ENCODE measurements around the gene PHC2.

PHC2 gene

DNA sequence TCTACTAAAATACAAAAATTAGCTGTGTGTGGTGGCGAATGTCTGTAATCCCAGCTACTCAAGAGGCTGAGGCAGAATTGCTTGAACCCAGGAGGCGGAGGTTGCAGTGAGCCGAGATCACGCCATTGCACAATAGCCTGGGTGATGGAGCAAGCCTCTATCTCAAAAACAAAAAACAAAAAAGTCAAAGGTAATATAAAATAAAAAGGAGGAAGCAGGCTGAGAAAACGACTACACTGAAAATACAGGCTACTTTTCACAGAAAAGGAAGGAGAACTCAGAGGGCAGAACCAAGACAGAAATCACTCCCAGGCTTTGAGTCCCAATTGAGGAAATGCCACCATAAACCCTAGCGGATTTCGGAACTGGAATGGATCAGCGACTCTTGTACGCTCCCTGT lies 104.1 kb downstream of the PHC2 start:
- Mint-ChIP-seq H3K27me3 (no peaks in the 10 kb centered on the region), H3K9me3 (no peaks in the 10 kb centered on the region), H3K36me3 (ENCODE audit: low read depth) (peaks cover 60% of the 10 kb centered on the region), H3K4me3 (no peak overlapping the region), H3K27ac (no peak overlapping the region), H3K4me1 (ENCODE audit: low read depth) (no peaks in the 10 kb centered on the region)

GRCh38 chr1:33324677-33325575 lies 106.0 kb downstream of the PHC2 start:
- Mint-ChIP-seq H3K9me3 (no peaks in the 10 kb centered on the region), H3K36me3 (ENCODE audit: low read depth) (peaks cover 49% of the 10 kb centered on the region), H3K27ac (no peak overlapping the region), H3K27me3 (no peaks in the 10 kb centered on the region), H3K4me3 (no peak overlapping the region), H3K4me1 (ENCODE audit: low read depth) (no peaks in the 10 kb centered on the region)

GRCh38 chr1:33323663-33324477 lies 107.0 kb downstream of the PHC2 start:
- Mint-ChIP-seq H3K4me1 (ENCODE audit: low read depth) (no peaks in the 10 kb centered on the region), H3K27ac (no peak overlapping the region), H3K27me3 (no peaks in the 10 kb centered on the region), H3K36me3 (ENCODE audit: low read depth) (peaks cover 38% of the 10 kb centered on the region), H3K4me3 (no peak overlapping the region), H3K9me3 (no peaks in the 10 kb centered on the region)

DNA sequence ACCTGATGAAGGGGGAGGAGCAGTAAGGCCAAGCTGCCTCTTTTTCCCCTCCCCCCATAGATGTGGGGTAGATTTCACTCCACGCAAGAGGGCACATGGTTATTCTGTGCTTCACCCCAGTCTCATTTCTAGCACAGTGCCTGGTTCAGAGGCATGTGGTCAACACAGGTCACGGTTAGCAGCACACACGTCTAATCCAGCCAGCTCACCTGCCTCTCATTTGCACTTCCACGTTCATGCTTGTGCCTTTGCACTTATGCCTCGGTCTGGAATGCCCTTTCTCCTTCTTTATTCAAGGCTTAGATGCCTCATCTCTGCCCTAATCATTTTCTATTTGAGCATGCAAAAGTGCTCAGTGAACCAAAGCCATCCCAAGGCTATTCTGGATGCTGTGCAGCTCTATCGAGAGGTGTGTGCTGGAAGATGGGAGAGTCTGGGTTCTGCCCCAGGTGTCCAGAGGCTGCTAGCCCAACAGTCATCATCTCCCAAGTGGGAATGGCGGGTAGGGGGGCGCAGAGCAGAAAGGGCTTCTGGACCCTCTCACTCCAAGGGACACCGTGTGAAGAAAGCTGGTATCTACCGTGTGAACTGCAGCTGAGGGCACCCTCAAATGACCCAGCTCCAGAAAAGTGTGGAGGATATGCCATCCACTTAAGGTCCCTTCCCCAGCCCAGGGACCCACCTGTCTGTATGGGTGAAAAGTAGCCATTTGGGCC lies 107.9 kb downstream of the PHC2 start:
- Mint-ChIP-seq H3K36me3 (ENCODE audit: low read depth) (peaks cover 30% of the 10 kb centered on the region), H3K4me3 (no peak overlapping the region), H3K4me1 (ENCODE audit: low read depth) (no peaks in the 10 kb centered on the region), H3K9me3 (no peaks in the 10 kb centered on the region), H3K27me3 (no peaks in the 10 kb centered on the region), H3K27ac (no peak overlapping the region)

- no peaks in the 10 kb centered on the region for H3K27me3 Mint-ChIP-seq
- no peak overlapping the region for H3K4me3 Mint-ChIP-seq
- no peak overlapping the region for H3K27ac Mint-ChIP-seq
- H3K36me3 Mint-ChIP-seq (ENCODE audit: low read depth) = peaks cover 26% of the 10 kb centered on the region
- H3K4me1 Mint-ChIP-seq (ENCODE audit: low read depth) = no peaks in the 10 kb centered on the region
- no peaks in the 10 kb centered on the region for H3K9me3 Mint-ChIP-seq
These were observed 108.8 kb downstream of the PHC2 start for GRCh38 chr1:33322109-33322508.

DNA sequence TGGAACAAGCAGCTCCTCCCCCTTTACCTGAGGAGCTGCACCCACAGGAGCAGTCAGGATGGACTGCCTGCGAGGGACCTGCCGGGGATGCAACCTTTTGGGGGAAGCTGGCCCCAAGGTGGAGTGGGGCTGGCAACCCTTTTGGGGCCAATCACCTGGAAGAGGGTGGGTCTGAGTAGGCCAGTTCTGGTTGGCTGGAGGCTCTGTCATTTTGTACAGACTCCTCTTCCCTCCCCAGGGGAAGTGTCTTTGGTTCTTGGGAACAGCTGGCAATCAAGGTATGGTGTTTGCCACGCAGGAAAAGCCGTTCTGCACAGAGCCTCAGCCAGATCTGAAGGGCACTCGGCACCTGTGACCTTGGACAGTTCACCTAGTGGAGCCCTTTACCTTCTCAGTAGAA lies 109.7 kb downstream of the PHC2 start:
- Mint-ChIP-seq H3K36me3 (ENCODE audit: low read depth) (peaks cover 18% of the 10 kb centered on the region), H3K4me3 (no peak overlapping the region), H3K27ac (no peak overlapping the region), H3K9me3 (no peaks in the 10 kb centered on the region), H3K4me1 (ENCODE audit: low read depth) (no peaks in the 10 kb centered on the region), H3K27me3 (no peaks in the 10 kb centered on the region)

DNA sequence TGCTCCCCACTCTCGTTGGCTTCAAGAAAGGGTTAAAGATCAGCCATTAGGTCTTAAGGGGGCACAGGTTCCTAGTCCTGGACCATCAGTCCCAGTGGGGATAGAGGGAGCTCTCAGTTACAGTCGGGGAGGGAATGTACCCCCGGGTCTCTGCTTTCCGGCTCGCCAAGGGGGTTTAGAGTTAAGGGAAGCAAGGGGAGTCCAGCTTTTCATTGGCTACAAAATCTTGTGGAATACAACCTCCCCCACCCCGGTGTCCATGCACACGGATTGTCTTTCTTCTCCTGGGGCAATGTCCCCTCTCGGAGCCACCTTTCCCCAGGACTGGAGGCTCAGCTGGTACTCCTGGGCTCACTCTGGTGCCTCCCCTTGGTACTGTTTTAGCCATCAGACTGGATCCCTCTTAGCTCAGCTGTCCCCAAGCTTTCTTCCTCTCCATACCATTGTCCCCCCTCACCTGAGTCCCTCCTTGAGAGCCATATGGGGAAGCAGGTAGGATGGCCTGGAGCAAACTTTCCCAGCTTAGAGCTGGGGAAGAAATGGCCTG lies 110.2 kb downstream of the PHC2 start, which contains the start of gene A3GALT2:
Gene A3GALT2 (minus strand): TSS at position 480 of the 547 bp plus-strand sequence. CDS start 0 bp downstream, at position 480.
- H3K9me3 Mint-ChIP-seq = no peaks in the 10 kb centered on the region
- no peaks in the 10 kb centered on the region for H3K4me1 Mint-ChIP-seq (ENCODE audit: low read depth)
- no peaks in the 10 kb centered on the region for H3K27me3 Mint-ChIP-seq
- peaks cover 13% of the 10 kb centered on the region for H3K36me3 Mint-ChIP-seq (ENCODE audit: low read depth)
- H3K27ac Mint-ChIP-seq = no peak within 1 kb of the TSS
- no peak within 1 kb of the TSS for H3K4me3 Mint-ChIP-seq

- peaks cover 9% of the 10 kb centered on the region for H3K36me3 Mint-ChIP-seq (ENCODE audit: low read depth)
- no peak overlapping the region for H3K27ac Mint-ChIP-seq
- H3K4me3 Mint-ChIP-seq = no peak overlapping the region
- no peaks in the 10 kb centered on the region for H3K4me1 Mint-ChIP-seq (ENCODE audit: low read depth)
- no peaks in the 10 kb centered on the region for H3K27me3 Mint-ChIP-seq
- no peaks in the 10 kb centered on the region for H3K9me3 Mint-ChIP-seq
These were observed 110.8 kb downstream of the PHC2 start for GRCh38 chr1:33319949-33320618.

GRCh38 chr1:33319186-33319948 lies 111.5 kb downstream of the PHC2 start:
- no peaks in the 10 kb centered on the region for H3K4me1 Mint-ChIP-seq (ENCODE audit: low read depth)
- H3K27ac Mint-ChIP-seq = no peak overlapping the region
- peaks cover 4% of the 10 kb centered on the region for H3K36me3 Mint-ChIP-seq (ENCODE audit: low read depth)
- no peaks in the 10 kb centered on the region for H3K27me3 Mint-ChIP-seq
- H3K9me3 Mint-ChIP-seq = no peaks in the 10 kb centered on the region
- H3K4me3 Mint-ChIP-seq = no peak overlapping the region

- Mint-ChIP-seq H3K36me3 (ENCODE audit: low read depth) (peaks cover 4% of the 10 kb centered on the region), H3K4me3 (no peak overlapping the region), H3K27ac (no peak overlapping the region), H3K27me3 (no peaks in the 10 kb centered on the region), H3K4me1 (ENCODE audit: low read depth) (no peaks in the 10 kb centered on the region), H3K9me3 (no peaks in the 10 kb centered on the region)
These were observed 112.9 kb downstream of the PHC2 start for GRCh38 chr1:33317946-33318345.

DNA sequence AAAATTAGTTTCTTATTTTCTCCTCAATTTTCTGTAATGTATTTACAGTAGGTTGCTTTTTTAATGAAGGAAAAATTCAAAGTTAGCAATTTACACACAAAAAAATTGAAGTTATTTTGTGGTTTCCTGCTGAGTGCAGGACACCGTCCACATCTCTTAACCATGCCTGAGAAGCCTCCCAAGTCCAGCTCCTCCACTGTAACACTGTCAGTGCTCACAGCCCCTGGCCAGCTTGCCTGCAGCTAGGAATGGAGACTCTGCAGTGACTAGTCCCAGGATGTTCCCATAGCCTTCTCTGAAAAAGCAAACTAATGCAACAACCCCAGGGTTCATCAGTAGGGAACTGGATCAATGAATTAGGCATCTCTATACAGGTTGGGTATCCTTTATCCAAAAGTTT lies 113.5 kb downstream of the PHC2 start:
- H3K27ac Mint-ChIP-seq = no peak overlapping the region
- H3K4me3 Mint-ChIP-seq = no peak overlapping the region
- H3K4me1 Mint-ChIP-seq (ENCODE audit: low read depth) = no peaks in the 10 kb centered on the region
- no peaks in the 10 kb centered on the region for H3K9me3 Mint-ChIP-seq
- peaks cover 4% of the 10 kb centered on the region for H3K36me3 Mint-ChIP-seq (ENCODE audit: low read depth)
- no peaks in the 10 kb centered on the region for H3K27me3 Mint-ChIP-seq

GRCh38 chr1:33316601-33317000 lies 114.3 kb downstream of the PHC2 start:
- H3K4me3 Mint-ChIP-seq = no peak overlapping the region
- no peaks in the 10 kb centered on the region for H3K9me3 Mint-ChIP-seq
- H3K36me3 Mint-ChIP-seq (ENCODE audit: low read depth) = peaks cover 4% of the 10 kb centered on the region
- no peaks in the 10 kb centered on the region for H3K27me3 Mint-ChIP-seq
- no peaks in the 10 kb centered on the region for H3K4me1 Mint-ChIP-seq (ENCODE audit: low read depth)
- no peak overlapping the region for H3K27ac Mint-ChIP-seq

GRCh38 chr1:33314416-33314815 lies 116.5 kb downstream of the PHC2 start:
- Mint-ChIP-seq H3K27ac (no peak overlapping the region), H3K36me3 (ENCODE audit: low read depth) (no peaks in the 10 kb centered on the region), H3K9me3 (no peaks in the 10 kb centered on the region), H3K4me1 (ENCODE audit: low read depth) (no peaks in the 10 kb centered on the region), H3K27me3 (peaks cover 3% of the 10 kb centered on the region), H3K4me3 (no peak overlapping the region)

DNA sequence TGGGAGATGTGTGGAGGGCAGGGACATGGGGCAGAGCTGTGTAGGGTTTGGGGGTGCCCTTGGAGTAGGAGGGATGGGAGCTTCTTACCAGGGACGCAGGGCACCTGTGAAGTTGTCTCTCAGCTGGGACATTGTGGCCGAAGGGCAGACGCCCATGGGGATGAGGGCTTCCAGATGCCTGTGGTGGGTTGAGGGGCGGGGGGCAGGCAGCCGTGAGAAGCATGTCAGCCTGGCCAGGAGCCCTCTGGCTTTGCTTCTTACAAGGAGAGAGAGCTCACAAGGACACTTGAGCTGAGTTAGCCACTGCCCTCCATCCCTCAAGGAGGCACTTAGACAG lies 118.5 kb downstream of the PHC2 start:
- H3K27ac Mint-ChIP-seq = no peak overlapping the region
- H3K4me3 Mint-ChIP-seq = no peak overlapping the region
- peaks cover 3% of the 10 kb centered on the region for H3K27me3 Mint-ChIP-seq
- no peaks in the 10 kb centered on the region for H3K36me3 Mint-ChIP-seq (ENCODE audit: low read depth)
- no peaks in the 10 kb centered on the region for H3K9me3 Mint-ChIP-seq
- H3K4me1 Mint-ChIP-seq (ENCODE audit: low read depth) = no peaks in the 10 kb centered on the region

Data from stimulated activated naive CD8-positive, alpha-beta T cell treated with anti-CD3 and anti-CD28 coated beads, Interleukin-15, Interleukin-2, amounts not matched to agents 100 ng/mL and 50 ng/mL, for 24 hours (primary cell).